T-helper 9 cell (primary cell): Measurements from ENCODE around the gene PRCC.
A peak's percentile ranks its signal among the peaks of the same experiment; 100 is the strongest.

Experiments
- DNase-seq: peaks from one replicate; pipeline ENCODE4 v3.0.0-alpha.2; 2020
- total RNA-seq, 2 donors: gene quantifications; one replicate each; lab custom pipeline; 2026; lab: John Stamatoyannopoulos, UW

Gene PRCC
- total RNA-seq: 29.0 to 40.3 reads per million in 2 donors

GRCh38 chr1:156767101-156767878 lies at the start of gene PRCC:
TSS of gene PRCC (plus strand) at chr1:156767535. CDS start at chr1:156767772, 237 bp downstream.
- peak; percentile 93 for DNase-seq

GRCh38 chr1:156721131-156721530 lies 46.2 kb upstream of the PRCC start:
- no peak for DNase-seq

GRCh38 chr1:156721535-156721934 lies 45.8 kb upstream of the PRCC start:
- no peak for DNase-seq

- DNase-seq: peak; percentile 77
Measured at GRCh38 chr1:156725683-156726280, 41.6 kb upstream of the PRCC start.

- peak; percentile 40 for DNase-seq
Measured at GRCh38 chr1:156726549-156727226, 40.6 kb upstream of the PRCC start.

GRCh38 chr1:156727492-156727891 lies 39.8 kb upstream of the PRCC start:
- no peak for DNase-seq

GRCh38 chr1:156727926-156728598 lies 39.3 kb upstream of the PRCC start, which contains the start of gene METTL25B:
TSS of gene METTL25B (plus strand) at chr1:156728469. CDS start at chr1:156729105, 636 bp downstream.
- peak; percentile 61 for DNase-seq

- peak; percentile 91 for DNase-seq
Measured at GRCh38 chr1:156728599-156729462, 38.5 kb upstream of the PRCC start, which contains the start of gene ISG20L2. TSS of gene ISG20L2 (minus strand) at chr1:156728766. CDS start at chr1:156727652, 1,114 bp downstream.

GRCh38 chr1:156733989-156734584 lies 33.2 kb upstream of the PRCC start:
- no peak for DNase-seq

GRCh38 chr1:156738407-156738806 lies 28.9 kb upstream of the PRCC start:
- no peak for DNase-seq

GRCh38 chr1:156738916-156739315 lies 28.4 kb upstream of the PRCC start:
- DNase-seq: no peak

- no peak for DNase-seq
Measured at GRCh38 chr1:156740237-156740740, 27.0 kb upstream of the PRCC start.

- DNase-seq: peak; percentile 91
Measured at GRCh38 chr1:156740741-156741480, 26.4 kb upstream of the PRCC start, which contains the start of gene MRPL24. TSS of gene MRPL24 (minus strand) at chr1:156741088. CDS start at chr1:156738704, 2,384 bp downstream.

GRCh38 chr1:156741481-156741983 lies 25.8 kb upstream of the PRCC start:
- DNase-seq: no peak

- no peak for DNase-seq
Measured at GRCh38 chr1:156742017-156742416, 25.3 kb upstream of the PRCC start.

GRCh38 chr1:156742801-156743200 lies 24.5 kb upstream of the PRCC start:
- DNase-seq: no peak

GRCh38 chr1:156743367-156744302 lies 23.7 kb upstream of the PRCC start:
- no peak for DNase-seq

GRCh38 chr1:156744344-156744743 lies 23.0 kb upstream of the PRCC start:
- no peak for DNase-seq
